H1 (cell line): Measurements from ENCODE around the gene SCN3B. TPM values are rescaled to one million over a fixed set of nuclear protein-coding genes. Genes with fewer than 3 reads are reported as not detected.

Source experiments
- CTCF ChIA-PET: fragments of 300-600 bp; sonication (Branson Sonifier 250); formaldehyde crosslinking; loops from one replicate; lab custom pipeline; 2021; ENCODE audit not compliant: partially characterized antibody; lab: Charles Lee
- POLR2A ChIA-PET: fragments of 300-600 bp; sonication (Branson Sonifier 250); formaldehyde crosslinking; loops from one replicate; lab custom pipeline; 2021; ENCODE audit warnings: inconsistent platforms; ENCODE audit not compliant: partially characterized antibody; lab: Charles Lee
- DNase-seq, 2 experiments: peaks; one replicate each; pipeline versions ENCODE4 v3.0.0 to v3.0.0-alpha.2; 2010 to 2022; ENCODE audit warnings: low spot score in 2 of 2, low read depth in 1 of 2, mixed read lengths in 1 of 2
- FAIRE-seq: peaks from 2 replicates; lab custom pipeline; 2011; peaks lifted over from hg19 to GRCh38; lab: Jason Lieb, UNC
- H2AFZ ChIP-seq: 2 replicates; pipeline ENCODE4 v1.8.1; 2012; ENCODE audit warnings: low read length, inconsistent platforms
- H2AK5ac ChIP-seq: 2 replicates; pipeline ENCODE4 v1.6.1; 2013; ENCODE audit warnings: low read depth, low read length
- H2BK120ac ChIP-seq: replicated peaks from 2 replicates; pipeline ENCODE3; 2013; ENCODE audit warnings: low read depth, low read length, inconsistent platforms
- H2BK12ac ChIP-seq: 2 replicates; pipeline ENCODE4 v1.6.1; 2013; ENCODE audit warnings: low read depth, low read length
- H2BK15ac ChIP-seq: 2 replicates; pipeline ENCODE4 v1.6.1; 2013; ENCODE audit warnings: low read length
- H2BK20ac ChIP-seq: 2 replicates; pipeline ENCODE4 v1.6.1; 2013; ENCODE audit warnings: low read length
- H2BK5ac ChIP-seq: 2 replicates; pipeline ENCODE4 v1.6.1; 2013; ENCODE audit warnings: low read depth, low read length
- H3K14ac ChIP-seq: 2 replicates; pipeline ENCODE4 v1.6.1; 2013; ENCODE audit warnings: inconsistent platforms; ENCODE audit not compliant: insufficient read length
- H3K18ac ChIP-seq: 2 replicates; pipeline ENCODE4 v1.6.1; 2013; ENCODE audit warnings: low read length; ENCODE audit errors: extremely low read depth
- H3K23ac ChIP-seq: 2 replicates; pipeline ENCODE4 v1.6.1; 2013; ENCODE audit warnings: inconsistent platforms; ENCODE audit not compliant: insufficient read length
- H3K23me2 ChIP-seq: 2 replicates; pipeline ENCODE4 v1.6.1; 2013; ENCODE audit warnings: low read depth, low read length
- H3K27ac ChIP-seq: 2 replicates; pipeline ENCODE4 v1.6.1; 2011; ENCODE audit warnings: low read depth, low read length, inconsistent platforms
- H3K27me3 ChIP-seq, 4 experiments: replicated peaks in 1 of 4; 1 replicate in 1 of 4; 2 replicates in 3 of 4; pipeline versions ENCODE4 v1.6.1 to v1.8.1; 2011 to 2013; ENCODE audit warnings: low read length in 3 of 4, mild to moderate bottlenecking in 3 of 4, inconsistent platforms in 2 of 4, mixed read lengths in 2 of 4, moderate library complexity in 1 of 4; ENCODE audit not compliant: control insufficient read depth in 3 of 4, insufficient read depth in 3 of 4; ENCODE audit errors: extremely low read depth in 1 of 4
- H3K36me3 ChIP-seq, 4 experiments: 2 replicates each; pipeline versions ENCODE4 v1.6.1 to v1.8.1; 2011 to 2013; ENCODE audit warnings: mild to moderate bottlenecking in 4 of 4, low read length in 3 of 4, moderate library complexity in 2 of 4, control low read depth in 1 of 4, inconsistent platforms in 1 of 4; ENCODE audit not compliant: insufficient read depth in 4 of 4, control insufficient read depth in 2 of 4
- H3K4ac ChIP-seq: replicated peaks from 2 replicates; pipeline ENCODE3; 2013; ENCODE audit warnings: low read length, low read depth, mixed read lengths, inconsistent platforms; ENCODE audit not compliant: insufficient read length
- H3K4me1 ChIP-seq, 4 experiments: replicated peaks in 1 of 4; 1 replicate in 1 of 4; 2 replicates in 3 of 4; pipeline versions ENCODE4 v1.6.1 to v1.8.1; 2011 to 2013; ENCODE audit warnings: low read length in 3 of 4, inconsistent platforms in 2 of 4, mixed read lengths in 1 of 4; ENCODE audit not compliant: insufficient read depth in 4 of 4, control insufficient read depth in 3 of 4
- H3K4me2 ChIP-seq, 2 experiments: 2 replicates each; pipeline versions ENCODE4 v1.6.1 to v1.8.1; 2011 to 2013; ENCODE audit warnings: low read depth in 2 of 2, low read length in 2 of 2, control low read depth in 1 of 2, inconsistent platforms in 1 of 2, mild to moderate bottlenecking in 1 of 2; ENCODE audit not compliant: insufficient read depth in 1 of 2
- H3K4me3 ChIP-seq, 4 experiments: fragments of 200-600, 300-600 bp in 1 of 4; sonication (generic), shearing (Covaris generic), sonication (Bioruptor Twin) in 1 of 4; 2 replicates each; pipeline versions ENCODE4 v1.5.1 to v1.8.1; 2011 to 2016; ENCODE audit warnings: low read length in 4 of 4, low read depth in 3 of 4, control low read depth in 2 of 4, inconsistent platforms in 2 of 4, mild to moderate bottlenecking in 2 of 4, mixed read lengths in 1 of 4, moderate library complexity in 1 of 4; ENCODE audit not compliant: insufficient read depth in 2 of 4; ENCODE audit errors: extremely low read depth in 1 of 4
- H3K56ac ChIP-seq: replicated peaks from 2 replicates; pipeline ENCODE3; 2013; ENCODE audit warnings: low read depth, mild to moderate bottlenecking, mixed read lengths, low read length, inconsistent platforms; ENCODE audit not compliant: insufficient read length
- H3K79me1 ChIP-seq: 2 replicates; pipeline ENCODE4 v1.6.1; 2013; ENCODE audit warnings: low read depth, low read length, control low read depth
- H3K79me2 ChIP-seq, 2 experiments: 2 replicates each; pipeline versions ENCODE4 v1.6.1 to v1.8.1; 2012 to 2013; ENCODE audit warnings: low read length in 2 of 2, mild to moderate bottlenecking in 2 of 2, inconsistent platforms in 1 of 2; ENCODE audit not compliant: insufficient read depth in 2 of 2, control insufficient read depth in 1 of 2
- H3K9ac ChIP-seq, 4 experiments: replicated peaks in 1 of 4; 1 replicate in 1 of 4; 2 replicates in 3 of 4; pipeline versions ENCODE4 v1.6.1 to v1.8.1; 2011 to 2013; ENCODE audit warnings: low read depth in 3 of 4, low read length in 3 of 4, control low read depth in 2 of 4, mild to moderate bottlenecking in 2 of 4, moderate library complexity in 2 of 4, inconsistent platforms in 1 of 4; ENCODE audit errors: extremely low read depth in 1 of 4
- H3K9me3 ChIP-seq, 2 experiments: 2 replicates each; pipeline versions ENCODE4 v1.6.1 to v1.8.1; 2012 to 2013; ENCODE audit warnings: mild to moderate bottlenecking in 2 of 2, moderate library complexity in 2 of 2, control low read depth in 1 of 2, inconsistent platforms in 1 of 2, low read depth in 1 of 2, low read length in 1 of 2, mixed read lengths in 1 of 2; ENCODE audit not compliant: insufficient read depth in 2 of 2
- H4K20me1 ChIP-seq, 2 experiments: replicated peaks in 1 of 2; 2 replicates each; pipeline versions ENCODE3 to v1.8.1; 2011 to 2013; ENCODE audit warnings: inconsistent platforms in 2 of 2, low read length in 2 of 2, mild to moderate bottlenecking in 1 of 2; ENCODE audit not compliant: insufficient read depth in 2 of 2, control insufficient read depth in 1 of 2
- H4K5ac ChIP-seq: 2 replicates; pipeline ENCODE4 v1.6.1; 2013; ENCODE audit warnings: low read length, low read depth, mixed read lengths, inconsistent platforms; ENCODE audit not compliant: insufficient read length
- H4K8ac ChIP-seq: 2 replicates; pipeline ENCODE4 v1.8.0; 2013; ENCODE audit warnings: mild to moderate bottlenecking, moderate library complexity, low read length, inconsistent platforms; ENCODE audit not compliant: insufficient read depth; ENCODE audit errors: extremely low read depth
- H4K91ac ChIP-seq: replicated peaks from 2 replicates; pipeline ENCODE3; 2013; ENCODE audit warnings: low read length, mixed read lengths, inconsistent platforms; ENCODE audit not compliant: insufficient read length
- CREB1 ChIP-seq: IDR thresholded peaks from 2 replicates; pipeline ENCODE4 v1.6.1; 2012; ENCODE audit warnings: inconsistent platforms
- EGR1 ChIP-seq: IDR thresholded peaks from 2 replicates; pipeline ENCODE4 v1.6.1; 2011; ENCODE audit warnings: low read depth, low read length, borderline replicate concordance
- EP300 ChIP-seq, 2 experiments: IDR thresholded peaks; 1 replicate in 1 of 2; 2 replicates in 1 of 2; pipeline ENCODE4 v1.6.1; 2011 to 2012; ENCODE audit warnings: low read depth in 2 of 2, low read length in 2 of 2, mild to moderate bottlenecking in 2 of 2, borderline replicate concordance in 1 of 2, inconsistent platforms in 1 of 2, moderate library complexity in 1 of 2
- NRF1 ChIP-seq: IDR thresholded peaks from 2 replicates; pipeline ENCODE4 v1.6.1; 2011; ENCODE audit warnings: mild to moderate bottlenecking, low read depth, low read length, improper control_type of control experiment
- RAD21 ChIP-seq, 2 experiments: IDR thresholded peaks in 1 of 2; conservative IDR thresholded peaks in 1 of 2; 2 replicates each; pipeline ENCODE4 v1.6.1; 2011; ENCODE audit warnings: low read depth in 2 of 2, low read length in 2 of 2, improper control_type of control experiment in 1 of 2, inconsistent platforms in 1 of 2, mild to moderate bottlenecking in 1 of 2, moderate library complexity in 1 of 2
- SIN3A ChIP-seq, 2 experiments: IDR thresholded peaks in 1 of 2; conservative IDR thresholded peaks in 1 of 2; 2 replicates each; pipeline ENCODE4 v1.6.1; 2011 to 2012; ENCODE audit warnings: low read length in 2 of 2, improper control_type of control experiment in 1 of 2, low read depth in 1 of 2, mild to moderate bottlenecking in 1 of 2
- SIX5 ChIP-seq: IDR thresholded peaks from 2 replicates; pipeline ENCODE4 v1.6.1; 2011; ENCODE audit warnings: mild to moderate bottlenecking, low read depth, low read length
- SP1 ChIP-seq: IDR thresholded peaks from 2 replicates; pipeline ENCODE4 v1.6.1; 2011; ENCODE audit warnings: low read depth, low read length
- SRF ChIP-seq: IDR thresholded peaks from 2 replicates; pipeline ENCODE4 v1.6.1; 2011; ENCODE audit warnings: mild to moderate bottlenecking, low read depth, low read length, moderate library complexity
- TCF12 ChIP-seq: IDR thresholded peaks from 2 replicates; pipeline ENCODE4 v1.6.1; 2011; ENCODE audit warnings: low read depth, mild to moderate bottlenecking, low read length
- ZNF274 ChIP-seq: IDR thresholded peaks from 2 replicates; pipeline ENCODE4 v1.7.0; 2012; ENCODE audit warnings: low read length, borderline replicate concordance; ENCODE audit errors: extremely low read depth
- WGBS, 2 experiments: shearing (Covaris generic) in 1 of 2; methylation state at CpG; one replicate each; pipeline versions ENCODE4 v1.1.6 to v1.1.7; 2013 to 2015; ENCODE audit warnings: low lambda C conversion rate in 2 of 2, mixed read lengths in 2 of 2, inconsistent platforms in 1 of 2, low coverage in 1 of 2, missing lambda C conversion rate in 1 of 2; ENCODE audit not compliant: insufficient replicate concordance in 2 of 2, insufficient coverage in 1 of 2, insufficient read length in 1 of 2; ENCODE audit errors: extremely low coverage in 1 of 2, missing lambda C conversion rate in 1 of 2; 5-methylcytosine and 5-hydroxymethylcytosine counted together
- polyA plus RNA-seq, 7 experiments: library from polyadenylated mRNA; depleted of rRNA in 3 of 7; stranded (reverse) in 5 of 7; unstranded in 2 of 7; fragments of >200 nt in 5 of 7; fragments of 200-250 nt in 2 of 7; gene quantifications; 1 replicate in 5 of 7; 2 replicates in 1 of 7; 4 replicates in 1 of 7; pipeline versions ENCODE4 v1.2.1 to v1.2.3, GENCODE V29; 2011 to 2013; ENCODE audit warnings: missing spikeins in 2 of 7, mixed read lengths in 2 of 7
- total RNA-seq: library from RNA; stranded (reverse); fragmentation: NEBNext Ultra II Directional; extraction: Animal tissue kit (Norgen Biotek cat#: 25700); gene quantifications from 2 replicates; pipeline ENCODE4 v1.2.1, GENCODE V29; 2021

SCN3B gene
- total and polyA plus RNA-seq, 2 of the 8 experiments (the other 6 are each of a cell fraction or from before 2014, with no cell fraction given): 0.67 to 1.1 TPM

- Histone ChIP-seq H2BK120ac (no peak overlapping the region), H3K9ac (no peak overlapping the region), H3K23me2 (peaks cover 4% of the 10 kb centered on the region; the same call in 1 of the 2 replicates), H3K4me2 (no peak overlapping the region), H3K4me1 (peaks cover 0 to 9% (median under 1%) of the 10 kb centered on the region in 4 experiments; a peak in 4 of 7 replicates), H2AK5ac (no peak overlapping the region), H3K4me3 (no peak overlapping the region), H4K8ac (no peak overlapping the region), H4K20me1 (peaks cover 0 to 7% of the 10 kb centered on the region in 2 experiments), H3K14ac (no peak overlapping the region), H2BK12ac (no peak overlapping the region), H2AFZ (no peak overlapping the region), H3K4ac (no peak overlapping the region), H3K36me3 (no peaks in the 10 kb centered on the region; a peak in 2 of 8 replicates), H3K27ac (no peak overlapping the region), H2BK5ac (peak overlapping the region; percentile 60; the same call in 1 of the 2 replicates), H4K91ac (no peak overlapping the region), H2BK15ac (no peak overlapping the region), H3K18ac (no peak overlapping the region), H3K9me3 (no peaks in the 10 kb centered on the region), H3K27me3 (no peaks in the 10 kb centered on the region; a peak in 1 of 7 replicates), H3K79me2 (no peaks in the 10 kb centered on the region), H3K56ac (no peak overlapping the region), H3K79me1 (peaks cover 5% of the 10 kb centered on the region), H3K23ac (no peak overlapping the region), H4K5ac (no peak overlapping the region), H2BK20ac (0 out of 2 replicates have a peak overlapping the region, but pooled peaks have one; percentile 18)
- TF ChIP-seq RAD21 (IDR thresholded peaks at IDR 0.05 in 1 of 2, conservative IDR thresholded peaks at IDR 0.05 in 1 of 2; ENCODE audit: low read depth in 2 of 2, low read length in 2 of 2) (no peak), EP300 (IDR thresholded peaks at IDR 0.05; ENCODE audit: borderline replicate concordance in 1 of 2, low read depth in 2 of 2, low read length in 2 of 2) (no peak), CREB1 (no peak), NRF1 (no peak), SRF (no peak), SP1 (no peak), SIN3A (conservative IDR thresholded peaks at IDR 0.05 in 1 of 2, IDR thresholded peaks at IDR 0.05 in 1 of 2; ENCODE audit: low read depth in 1 of 2, low read length in 2 of 2) (no peak), EGR1 (no peak), SIX5 (no peak), TCF12 (no peak), ZNF274 (no peak)
- FAIRE-seq (no peak), DNase-seq (no peak)
- WGBS, 2 experiments: 83% methylated on average over 5 of the region's 5 CpGs; no CpG with 5 or more reads in 1 of the 2 experiments
- POLR2A ChIA-PET: interaction anchor here (0.6 to 1.0 kb wide), 2 partner anchors 9 to 390 kb away, joined by 3 to 4 read pairs; partner anchors contain the start of gene CLMP
- CTCF ChIA-PET: interaction anchor here (0.7 to 2.7 kb wide), 9 partner anchors 9 to 125 kb away, joined by 3 to 13 read pairs (median 4); no protein-coding TSS in a partner anchor
These were observed 68.7 kb downstream of the SCN3B start for GRCh38 chr11:123585706-123586105.
